Measurements from ENCODE around the gene USP19. TPM values are rescaled to one million over a fixed set of nuclear protein-coding genes. Genes with fewer than 3 reads are reported as not detected.

The USP19 gene
- total RNA-seq, 1 donor from 2014 or later: 62.6 TPM

DNA sequence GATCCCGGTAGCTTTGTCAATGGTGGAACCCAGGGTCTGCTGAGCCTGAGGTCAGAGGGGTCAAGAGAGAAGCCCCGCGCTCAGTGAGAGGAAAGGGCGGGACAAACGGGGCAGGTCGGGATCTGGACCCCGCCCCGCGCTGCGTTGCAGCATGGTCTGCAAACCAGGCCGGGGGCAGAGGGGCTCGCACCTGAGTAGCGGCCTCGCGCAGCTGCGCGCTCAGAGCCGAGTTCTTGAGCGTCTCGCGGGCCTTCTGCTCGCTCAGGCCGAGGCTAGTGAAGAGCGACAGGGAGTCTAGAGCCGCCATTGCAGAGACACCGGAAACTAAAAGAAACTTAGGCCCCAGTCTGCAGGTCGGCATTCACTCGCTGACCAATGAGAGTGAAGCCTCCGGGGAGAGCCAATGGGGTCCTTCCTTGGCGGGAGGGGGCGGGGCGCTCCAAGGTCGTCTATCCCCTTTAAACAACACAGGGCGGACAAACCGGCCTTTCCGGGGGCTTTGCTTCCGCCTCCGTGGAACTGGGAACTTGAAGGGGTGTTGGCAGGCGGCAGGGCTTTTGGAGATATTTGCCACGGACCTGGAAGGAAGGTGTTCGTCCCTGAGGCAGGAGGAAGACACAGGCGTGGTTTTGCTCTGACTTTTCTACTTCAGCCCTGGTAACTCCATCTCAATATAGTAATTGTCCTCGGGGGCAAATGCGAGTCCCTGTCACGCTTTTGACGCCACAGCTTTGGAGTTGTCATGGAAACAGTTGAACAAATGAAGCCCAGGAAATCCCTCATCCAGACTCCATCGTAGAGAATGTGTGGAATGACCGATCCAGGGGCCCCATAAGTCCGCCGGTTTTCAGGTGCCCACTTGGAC lies 16.0 kb downstream of the USP19 start, which contains the start of gene QARS1:
TSS of gene QARS1 (minus strand) at position 331 of the 865 bp plus-strand sequence. CDS start at position 307, 24 bp downstream.
- Histone ChIP-seq H3K36me3 (ENCODE audit: control insufficient read depth, insufficient read depth, low read length) (no peaks in the 10 kb centered on the region), H3K27me3 (ENCODE audit: control insufficient read depth, insufficient read depth, low read length) (no peaks in the 10 kb centered on the region), H3K4me3 (ENCODE audit: low read depth, low read length) (peak within 1 kb of the TSS; percentile 76)
- DNase-seq (ENCODE audit: low read depth): peak; percentile 70
- TF ChIP-seq, protein P1, sequence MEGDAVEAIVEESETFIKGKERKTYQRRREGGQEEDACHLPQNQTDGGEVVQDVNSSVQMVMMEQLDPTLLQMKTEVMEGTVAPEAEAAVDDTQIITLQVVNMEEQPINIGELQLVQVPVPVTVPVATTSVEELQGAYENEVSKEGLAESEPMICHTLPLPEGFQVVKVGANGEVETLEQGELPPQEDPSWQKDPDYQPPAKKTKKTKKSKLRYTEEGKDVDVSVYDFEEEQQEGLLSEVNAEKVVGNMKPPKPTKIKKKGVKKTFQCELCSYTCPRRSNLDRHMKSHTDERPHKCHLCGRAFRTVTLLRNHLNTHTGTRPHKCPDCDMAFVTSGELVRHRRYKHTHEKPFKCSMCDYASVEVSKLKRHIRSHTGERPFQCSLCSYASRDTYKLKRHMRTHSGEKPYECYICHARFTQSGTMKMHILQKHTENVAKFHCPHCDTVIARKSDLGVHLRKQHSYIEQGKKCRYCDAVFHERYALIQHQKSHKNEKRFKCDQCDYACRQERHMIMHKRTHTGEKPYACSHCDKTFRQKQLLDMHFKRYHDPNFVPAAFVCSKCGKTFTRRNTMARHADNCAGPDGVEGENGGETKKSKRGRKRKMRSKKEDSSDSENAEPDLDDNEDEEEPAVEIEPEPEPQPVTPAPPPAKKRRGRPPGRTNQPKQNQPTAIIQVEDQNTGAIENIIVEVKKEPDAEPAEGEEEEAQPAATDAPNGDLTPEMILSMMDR (IDR thresholded peaks at IDR 0.05; ENCODE audit: insufficient read depth, low read length, poor library complexity, severe bottlenecking): no peak

DNA sequence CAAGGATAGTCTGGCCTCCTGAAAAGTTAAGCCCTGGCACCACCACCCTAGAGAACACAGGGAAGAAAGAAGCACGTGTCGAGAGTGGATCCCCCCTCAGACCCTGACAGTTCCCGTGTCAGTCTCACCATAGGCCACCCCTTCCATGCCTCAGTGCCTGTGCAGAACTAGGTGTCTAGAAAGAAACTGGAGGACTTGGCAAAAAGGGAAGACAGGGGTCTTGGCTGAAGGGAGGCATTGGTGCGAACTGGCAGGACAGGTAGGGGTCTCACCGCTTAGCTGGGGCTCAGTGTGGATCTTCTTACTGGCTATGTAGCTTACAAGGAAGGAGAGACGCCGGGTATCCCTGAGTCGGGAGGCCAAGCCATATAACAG lies 16.6 kb downstream of the USP19 start:
- Histone ChIP-seq H3K4me3 (ENCODE audit: low read depth, low read length) (peak overlapping the region; percentile 76), H3K36me3 (ENCODE audit: control insufficient read depth, insufficient read depth, low read length) (no peaks in the 10 kb centered on the region), H3K27me3 (ENCODE audit: control insufficient read depth, insufficient read depth, low read length) (no peaks in the 10 kb centered on the region)
- no peak for DNase-seq (ENCODE audit: low read depth)
- TF ChIP-seq, protein P1 (IDR thresholded peaks at IDR 0.05; ENCODE audit: insufficient read depth, low read length, poor library complexity, severe bottlenecking): no peak

DNA sequence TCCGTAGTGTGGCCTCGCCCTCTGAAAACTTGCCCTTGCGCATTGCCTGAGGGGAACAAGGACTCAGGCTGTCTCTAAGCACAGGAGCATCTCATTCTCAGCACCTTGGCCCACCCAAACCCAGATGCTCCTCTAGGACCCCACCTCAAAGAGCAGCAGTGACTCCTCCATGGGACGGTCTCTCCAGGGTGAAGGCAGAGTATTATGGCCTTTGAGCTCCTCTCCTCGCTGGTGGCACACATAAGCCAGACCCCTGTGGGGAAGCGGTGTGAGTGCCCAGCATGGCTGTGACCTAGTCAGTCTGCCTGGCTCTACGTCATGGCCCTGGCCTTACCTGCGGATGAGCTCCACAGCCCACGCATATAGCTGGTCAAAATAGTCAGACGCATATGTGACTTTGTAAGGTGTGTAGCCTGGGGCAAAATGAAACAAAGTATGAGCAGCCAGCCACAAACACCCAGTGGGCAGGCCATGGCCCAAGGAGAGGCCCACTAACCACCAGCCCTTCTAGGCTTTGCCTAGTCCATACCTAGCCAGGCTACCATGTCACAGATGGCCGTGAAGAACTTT lies 20.5 kb downstream of the USP19 start:
- no peak for DNase-seq (ENCODE audit: low read depth)
- H3K4me3 ChIP-seq (ENCODE audit: low read depth, low read length): no peak overlapping the region
- H3K36me3 ChIP-seq (ENCODE audit: control insufficient read depth, insufficient read depth, low read length): no peaks in the 10 kb centered on the region
- TF ChIP-seq, protein P1 (IDR thresholded peaks at IDR 0.05; ENCODE audit: insufficient read depth, low read length, poor library complexity, severe bottlenecking): no peak
- no peaks in the 10 kb centered on the region for H3K27me3 ChIP-seq (ENCODE audit: control insufficient read depth, insufficient read depth, low read length)

DNA sequence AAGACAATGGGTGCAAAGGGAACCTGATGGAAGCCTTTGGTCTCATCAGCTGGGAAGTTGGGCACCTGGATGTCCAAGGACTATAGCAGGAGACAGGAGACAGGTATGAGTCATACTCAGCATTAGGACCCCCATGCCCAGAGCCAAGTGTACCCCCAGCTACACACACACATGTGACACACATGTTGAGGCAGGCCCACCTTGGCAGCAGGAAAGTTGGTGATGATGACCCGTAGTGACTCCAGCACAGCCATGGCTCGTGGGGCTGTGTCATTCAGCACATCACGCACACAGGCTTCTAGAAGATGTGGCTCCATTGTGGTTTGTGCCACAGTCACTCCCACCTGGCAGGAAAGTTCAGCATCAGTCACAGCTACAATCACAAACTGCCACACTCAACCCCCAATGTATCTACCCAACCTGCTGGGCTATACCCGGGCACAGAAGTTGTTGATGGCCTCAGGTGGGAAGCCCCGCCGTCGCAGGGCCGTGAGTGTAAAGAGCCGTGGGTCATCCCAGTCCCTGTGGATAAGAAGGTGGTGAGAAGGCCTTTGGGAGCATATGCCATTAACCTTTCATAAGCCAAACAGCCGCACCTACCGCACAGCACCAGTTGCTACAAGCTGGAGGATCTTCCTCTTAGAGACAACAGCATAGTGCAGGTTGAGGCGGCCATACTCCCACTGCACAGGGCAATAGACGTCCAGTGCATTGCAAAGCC lies 21.6 kb downstream of the USP19 start:
- no peak overlapping the region for H3K4me3 ChIP-seq (ENCODE audit: low read depth, low read length)
- DNase-seq (ENCODE audit: low read depth): no peak
- no peaks in the 10 kb centered on the region for H3K36me3 ChIP-seq (ENCODE audit: control insufficient read depth, insufficient read depth, low read length)
- TF ChIP-seq, protein P1 (IDR thresholded peaks at IDR 0.05; ENCODE audit: insufficient read depth, low read length, poor library complexity, severe bottlenecking): no peak
- no peaks in the 10 kb centered on the region for H3K27me3 ChIP-seq (ENCODE audit: control insufficient read depth, insufficient read depth, low read length)

DNA sequence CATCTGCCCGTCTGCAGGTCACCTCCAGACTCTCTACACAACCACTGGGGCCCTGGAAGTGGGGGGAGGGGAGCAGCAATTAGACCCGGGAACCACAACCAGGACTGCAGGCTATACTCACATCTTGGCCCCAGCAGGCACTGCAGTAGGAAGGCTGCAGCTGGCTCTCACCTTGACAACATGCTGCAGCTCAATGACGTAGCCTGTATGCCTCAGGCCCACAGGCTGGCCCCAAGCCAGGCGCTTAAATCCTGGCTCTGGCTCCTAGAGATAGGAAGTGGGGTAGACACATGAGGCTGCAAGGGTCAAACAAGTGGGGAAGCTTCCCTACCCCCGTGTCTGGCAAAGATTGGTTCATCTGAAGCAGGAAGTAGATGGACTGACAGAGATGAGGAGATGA lies 22.2 kb downstream of the USP19 start:
- TF ChIP-seq, protein P1 (IDR thresholded peaks at IDR 0.05; ENCODE audit: insufficient read depth, low read length, poor library complexity, severe bottlenecking): no peak
- no peak overlapping the region for H3K4me3 ChIP-seq (ENCODE audit: low read depth, low read length)
- no peaks in the 10 kb centered on the region for H3K27me3 ChIP-seq (ENCODE audit: control insufficient read depth, insufficient read depth, low read length)
- no peak for DNase-seq (ENCODE audit: low read depth)
- H3K36me3 ChIP-seq (ENCODE audit: control insufficient read depth, insufficient read depth, low read length): no peaks in the 10 kb centered on the region

All from kidney epithelial cell (primary cell).